ENCODE measurements around the gene TOR4A. TPM values are rescaled to one million over a fixed set of nuclear protein-coding genes. Genes with fewer than 3 reads are reported as not detected.
"Not testable (repeated sequence)": the region's sequence is repeated elsewhere in the genome, so short reads cannot be mapped to it uniquely, and the experiment has no call there.

The TOR4A gene
- total RNA-seq, 1 donor from 2014 or later: 38.3 TPM

DNA sequence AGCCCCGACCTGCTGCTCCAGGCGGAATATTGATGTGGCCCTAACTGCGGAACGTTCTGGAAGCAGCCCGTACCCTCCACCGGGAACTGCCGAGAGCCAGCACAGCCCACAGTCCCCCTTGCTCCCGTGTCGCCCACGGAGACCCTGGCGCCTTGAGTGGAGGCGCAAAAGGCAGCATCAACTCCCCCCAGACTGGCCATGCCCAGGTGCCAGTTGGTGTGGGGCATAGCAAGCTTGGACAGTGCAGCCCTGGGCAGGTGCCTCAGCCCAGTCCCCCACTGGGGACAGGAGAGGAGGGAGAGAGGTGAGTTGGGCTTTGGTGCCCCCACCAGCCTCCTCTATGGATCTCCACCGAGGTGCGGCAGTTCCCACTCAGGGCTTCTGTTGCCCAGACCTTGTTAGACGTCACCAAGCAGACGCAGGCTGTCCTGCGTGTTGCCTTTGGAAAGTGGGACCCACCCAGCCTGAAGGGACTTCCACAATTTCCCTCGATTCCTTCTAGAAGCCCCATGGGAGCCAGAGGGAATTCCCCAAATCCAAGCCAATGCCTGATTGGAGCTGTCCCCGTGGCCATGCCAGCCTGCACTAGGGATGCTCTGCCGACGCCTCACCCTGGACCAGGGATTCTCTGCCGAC, 44.3 kb downstream of the TOR4A start:
- intact Hi-C loops (cut with DNase I): no loop called here
- Histone ChIP-seq H3K27me3 (peaks cover 8% of the 10 kb centered on the region), H3K4me1 (no peaks in the 10 kb centered on the region), H3K36me3 (no peaks in the 10 kb centered on the region), H3K9me3 (no peaks in the 10 kb centered on the region), H3K4me3 (no peak overlapping the region), H3K27ac (no peak overlapping the region)
- TF ChIP-seq, protein P1, sequence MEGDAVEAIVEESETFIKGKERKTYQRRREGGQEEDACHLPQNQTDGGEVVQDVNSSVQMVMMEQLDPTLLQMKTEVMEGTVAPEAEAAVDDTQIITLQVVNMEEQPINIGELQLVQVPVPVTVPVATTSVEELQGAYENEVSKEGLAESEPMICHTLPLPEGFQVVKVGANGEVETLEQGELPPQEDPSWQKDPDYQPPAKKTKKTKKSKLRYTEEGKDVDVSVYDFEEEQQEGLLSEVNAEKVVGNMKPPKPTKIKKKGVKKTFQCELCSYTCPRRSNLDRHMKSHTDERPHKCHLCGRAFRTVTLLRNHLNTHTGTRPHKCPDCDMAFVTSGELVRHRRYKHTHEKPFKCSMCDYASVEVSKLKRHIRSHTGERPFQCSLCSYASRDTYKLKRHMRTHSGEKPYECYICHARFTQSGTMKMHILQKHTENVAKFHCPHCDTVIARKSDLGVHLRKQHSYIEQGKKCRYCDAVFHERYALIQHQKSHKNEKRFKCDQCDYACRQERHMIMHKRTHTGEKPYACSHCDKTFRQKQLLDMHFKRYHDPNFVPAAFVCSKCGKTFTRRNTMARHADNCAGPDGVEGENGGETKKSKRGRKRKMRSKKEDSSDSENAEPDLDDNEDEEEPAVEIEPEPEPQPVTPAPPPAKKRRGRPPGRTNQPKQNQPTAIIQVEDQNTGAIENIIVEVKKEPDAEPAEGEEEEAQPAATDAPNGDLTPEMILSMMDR (IDR thresholded peaks at IDR 0.05): no peak
- peak in 1 of 2 donors; percentile 61 for DNase-seq (ENCODE audit: low spot score in 2 of 2)

DNA sequence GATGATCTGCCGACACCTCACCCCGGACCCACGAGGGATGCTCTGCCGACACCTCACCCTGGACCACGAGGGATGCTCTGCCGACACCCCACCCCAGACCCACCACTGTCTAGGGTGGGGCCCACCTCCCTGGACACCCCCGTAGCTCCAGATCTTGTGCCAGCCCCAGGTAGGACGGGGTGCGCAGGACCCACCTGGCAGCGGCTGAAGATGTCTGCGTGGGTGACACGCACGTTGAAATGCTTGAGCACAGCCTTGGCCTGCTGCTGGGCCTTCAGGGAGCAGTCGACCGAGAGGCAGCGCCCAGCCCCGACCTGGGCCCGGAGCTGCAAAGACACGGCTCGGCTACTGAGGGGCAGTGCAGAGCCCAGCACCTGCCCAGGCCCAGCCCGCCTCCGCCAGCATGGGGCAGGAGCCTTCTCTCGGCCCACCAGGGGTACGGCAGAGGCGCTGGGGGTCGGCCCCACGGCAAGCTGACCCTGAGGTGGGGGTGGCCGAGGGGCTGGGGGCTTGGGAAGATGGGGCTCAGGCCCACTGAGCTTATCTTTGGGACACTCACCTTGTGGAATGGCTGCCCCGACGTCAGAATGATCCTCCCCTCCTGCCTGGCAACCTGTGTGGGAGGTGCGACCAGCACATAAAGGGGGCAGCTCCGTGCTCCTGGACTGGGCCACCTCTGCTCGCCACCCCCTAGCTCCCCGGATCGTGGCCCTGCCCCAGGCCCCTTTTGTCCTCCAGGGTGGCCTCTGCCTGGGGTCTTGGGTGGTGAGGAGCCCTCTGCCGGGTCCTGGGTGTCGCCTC, 46.2 kb downstream of the TOR4A start:
- peak in 1 of 2 donors; percentile 59 for DNase-seq (ENCODE audit: low spot score in 2 of 2)
- no peaks in the 10 kb centered on the region for H3K36me3 ChIP-seq
- TF ChIP-seq, protein P1 (IDR thresholded peaks at IDR 0.05): no peak
- H3K27ac ChIP-seq: no peak overlapping the region
- no peaks in the 10 kb centered on the region for H3K4me1 ChIP-seq
- no peaks in the 10 kb centered on the region for H3K27me3 ChIP-seq
- no peak overlapping the region for H3K4me3 ChIP-seq
- intact Hi-C loops (cut with DNase I): no loop called here
- H3K9me3 ChIP-seq: no peaks in the 10 kb centered on the region

GRCh38 chr9:137325124-137325523, 47.6 kb downstream of the TOR4A start:
- H3K9me3 ChIP-seq: no peaks in the 10 kb centered on the region
- no peak overlapping the region for H3K4me3 ChIP-seq
- no peaks in the 10 kb centered on the region for H3K27me3 ChIP-seq
- H3K4me1 ChIP-seq: no peaks in the 10 kb centered on the region
- no peaks in the 10 kb centered on the region for H3K36me3 ChIP-seq
- no peak overlapping the region for H3K27ac ChIP-seq
- peak in 1 of 2 donors; percentile 40 for DNase-seq (ENCODE audit: low spot score in 2 of 2)
- intact Hi-C loops (cut with DNase I): no loop called here
- TF ChIP-seq, protein P1 (IDR thresholded peaks at IDR 0.05): no peak

- H3K9me3 ChIP-seq: no peaks in the 10 kb centered on the region
- no peak for DNase-seq (ENCODE audit: low spot score in 2 of 2)
- no peak overlapping the region for H3K27ac ChIP-seq
- intact Hi-C loops (cut with DNase I): no loop called here
- TF ChIP-seq, protein P1 (IDR thresholded peaks at IDR 0.05): no peak
- H3K36me3 ChIP-seq: no peaks in the 10 kb centered on the region
- no peak overlapping the region for H3K4me3 ChIP-seq
- H3K27me3 ChIP-seq: no peaks in the 10 kb centered on the region
- no peaks in the 10 kb centered on the region for H3K4me1 ChIP-seq
These were observed 48.3 kb downstream of the TOR4A start for GRCh38 chr9:137325799-137326198.

- H3K36me3 ChIP-seq: no peaks in the 10 kb centered on the region
- no peaks in the 10 kb centered on the region for H3K9me3 ChIP-seq
- no peak overlapping the region for H3K27ac ChIP-seq
- H3K4me1 ChIP-seq: no peaks in the 10 kb centered on the region
- intact Hi-C loops (cut with DNase I): no loop called here
- no peak overlapping the region for H3K4me3 ChIP-seq
- no peak for DNase-seq (ENCODE audit: low spot score in 2 of 2)
- TF ChIP-seq, protein P1 (IDR thresholded peaks at IDR 0.05): no peak
- H3K27me3 ChIP-seq: no peaks in the 10 kb centered on the region
These were observed 49.0 kb downstream of the TOR4A start for GRCh38 chr9:137326445-137327065.

DNA sequence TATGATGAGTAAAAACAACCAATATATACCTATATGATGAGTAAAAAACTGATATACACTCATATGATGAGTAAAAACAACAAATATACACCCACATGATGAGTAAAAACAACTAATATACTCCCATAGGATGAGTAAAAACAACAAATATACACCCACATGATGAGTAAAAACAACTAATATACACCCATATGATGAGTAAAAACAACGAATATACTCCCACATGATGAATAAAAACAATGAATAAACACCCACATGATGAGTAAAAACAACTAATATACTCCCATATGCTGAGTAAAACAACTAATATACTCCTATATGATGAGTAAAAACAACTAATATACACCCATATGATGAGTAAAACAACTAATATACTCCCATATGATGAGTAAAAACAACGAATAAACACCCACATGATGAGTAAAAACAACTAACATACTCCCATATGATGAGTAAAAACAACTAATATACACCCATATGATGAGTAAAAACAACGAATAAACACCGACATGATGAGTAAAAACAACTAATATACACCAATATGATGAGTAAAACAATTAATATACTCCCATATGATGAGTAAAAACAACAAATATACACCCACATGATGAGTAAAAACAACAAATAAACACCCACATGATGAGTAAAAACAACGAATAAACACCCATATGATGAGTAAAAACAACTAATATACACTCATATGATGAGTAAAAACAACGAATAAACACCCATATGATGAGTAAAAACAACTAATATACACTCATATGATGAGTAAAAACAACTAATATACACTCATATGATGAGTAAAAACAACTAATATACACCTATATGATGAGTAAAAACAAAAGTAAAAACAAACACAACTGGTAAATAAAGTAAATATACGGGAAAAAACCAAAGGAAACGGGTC, 50.4 kb downstream of the TOR4A start:
- H3K4me1 ChIP-seq; H3K27ac ChIP-seq; H3K4me3 ChIP-seq; H3K36me3 ChIP-seq; DNase-seq (ENCODE audit: low spot score in 2 of 2); H3K27me3 ChIP-seq; intact Hi-C loops (cut with DNase I); H3K9me3 ChIP-seq: not testable (repeated sequence)

DNA sequence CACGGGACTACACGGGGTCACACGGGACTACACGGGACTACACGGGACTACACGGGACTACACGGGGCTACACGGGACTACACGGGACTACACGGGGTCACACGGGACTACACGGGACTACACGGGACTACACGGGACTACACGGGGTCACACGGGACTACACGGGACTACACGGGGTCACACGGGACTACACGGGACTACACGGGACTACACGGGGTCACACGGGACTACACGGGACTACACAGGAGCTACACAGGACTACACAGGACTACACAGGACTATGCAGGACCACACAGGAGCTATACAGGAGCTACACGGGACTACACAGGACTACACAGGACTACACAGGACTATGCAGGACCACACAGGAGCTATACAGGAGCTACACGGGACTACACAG, 52.1 kb downstream of the TOR4A start:
- H3K27ac ChIP-seq; H3K36me3 ChIP-seq; DNase-seq (ENCODE audit: low spot score in 2 of 2); intact Hi-C loops (cut with DNase I); H3K4me1 ChIP-seq; H3K9me3 ChIP-seq; H3K4me3 ChIP-seq; H3K27me3 ChIP-seq: not testable (repeated sequence)

All from ascending aorta (tissue), 2 donors.